WTC11 (cell line): ENCODE measurements around the gene TAS1R2. TPM values are rescaled to one million over a fixed set of nuclear protein-coding genes. Genes with fewer than 3 reads are reported as not detected.

Experiments used
- ATAC-seq: fragments of 200-7000 bp; cut with Tn5 transposase; 2 replicates; pipeline ENCODE4 v1.10.0; 2021; ENCODE audit warnings: mild to moderate bottlenecking, moderate library complexity
- CTCF ChIA-PET: fragments of 300-600 bp; sonication (Branson Sonifier 250); formaldehyde crosslinking; loops from one replicate; lab custom pipeline; 2021; ENCODE audit warnings: antibody characterized with exemption; lab: Charles Lee
- POLR2A ChIA-PET: fragments of 350-600 bp; sonication (Branson Sonifier 250); formaldehyde crosslinking; loops from one replicate; lab custom pipeline; 2021; ENCODE audit warnings: antibody characterized with exemption; lab: Charles Lee
- DNase-seq: peaks from one replicate; pipeline ENCODE4 v3.0.0; 2021; ENCODE audit warnings: low spot score
- H3K27ac Mint-ChIP-seq: 2 replicates; pipeline ENCODE4 v1.8.0; 2021; ENCODE audit warnings: mixed read lengths
- H3K27me3 Mint-ChIP-seq: 2 replicates; pipeline ENCODE4 v1.8.0; 2021; ENCODE audit warnings: low read depth, mild to moderate bottlenecking, moderate library complexity, mixed read lengths
- H3K36me3 Mint-ChIP-seq: 2 replicates; pipeline ENCODE4 v1.8.0; 2021; ENCODE audit warnings: mixed read lengths
- H3K4me1 Mint-ChIP-seq: 2 replicates; pipeline ENCODE4 v1.8.0; 2022; ENCODE audit warnings: mixed read lengths
- H3K4me3 Mint-ChIP-seq: 2 replicates; pipeline ENCODE4 v1.8.0; 2021; ENCODE audit warnings: mild to moderate bottlenecking, moderate library complexity, mixed read lengths
- H3K9me3 Mint-ChIP-seq: 2 replicates; pipeline ENCODE4 v1.8.0; 2021; ENCODE audit warnings: mixed read lengths
- AR ChIP-seq: fragments of 250-450 bp; sonication (Bioruptor Pico); IDR thresholded peaks from 2 replicates; pipeline ENCODE4 v1.9.0; 2021; ENCODE audit warnings: mild to moderate bottlenecking
- ATF6 ChIP-seq: sonication (generic); formaldehyde crosslinking; IDR thresholded peaks from 2 replicates; pipeline ENCODE4 v1.8.1; 2023; ENCODE audit warnings: mild to moderate bottlenecking, missing genetic modification reagents
- CTCF ChIP-seq: fragments of 200-600 bp; IDR thresholded peaks from 2 replicates; pipeline ENCODE4 v1.8.0; 2022; ENCODE audit warnings: antibody characterized with exemption
- E2F4 ChIP-seq: sonication (generic); formaldehyde crosslinking; IDR thresholded peaks from 2 replicates; pipeline ENCODE4 v1.8.1; 2022; ENCODE audit warnings: low read depth, mild to moderate bottlenecking, moderate library complexity, missing genetic modification reagents, borderline replicate concordance
- E2F5 ChIP-seq: sonication (generic); formaldehyde crosslinking; IDR thresholded peaks from 2 replicates; pipeline ENCODE4 v1.8.1; 2022; ENCODE audit warnings: mild to moderate bottlenecking, moderate library complexity, missing genetic modification reagents
- HMGA2 ChIP-seq: fragments of 250-450 bp; sonication (Bioruptor Pico); IDR thresholded peaks from 2 replicates; pipeline ENCODE4 v1.4.0; 2021; ENCODE audit warnings: mild to moderate bottlenecking, moderate library complexity
- MLX ChIP-seq: sonication (generic); formaldehyde crosslinking; IDR thresholded peaks from 2 replicates; pipeline ENCODE4 v1.8.1; 2023; ENCODE audit warnings: mild to moderate bottlenecking, missing genetic modification reagents, moderate library complexity
- NFATC4 ChIP-seq: fragments of 250-450 bp; sonication (Bioruptor Pico); IDR thresholded peaks from 2 replicates; pipeline ENCODE4 v1.9.0; 2021; ENCODE audit warnings: mild to moderate bottlenecking
- NR1H2 ChIP-seq: sonication (generic); formaldehyde crosslinking; IDR thresholded peaks from 2 replicates; pipeline ENCODE4 v1.9.0; 2021; ENCODE audit warnings: mild to moderate bottlenecking, moderate library complexity, missing genetic modification reagents
- NR2C2 ChIP-seq: sonication (generic); formaldehyde crosslinking; IDR thresholded peaks from 2 replicates; pipeline ENCODE4 v1.8.0; 2022; ENCODE audit warnings: mild to moderate bottlenecking, missing genetic modification reagents
- OVOL2 ChIP-seq: fragments of 250-450 bp; sonication (Bioruptor Pico); IDR thresholded peaks from 2 replicates; pipeline ENCODE4 v1.9.0; 2021; ENCODE audit warnings: mild to moderate bottlenecking, borderline replicate concordance
- SP1 ChIP-seq: sonication (generic); formaldehyde crosslinking; conservative IDR thresholded peaks from 2 replicates; pipeline ENCODE4 v1.8.1; 2022; ENCODE audit warnings: missing genetic modification reagents
- ZBTB21 ChIP-seq: sonication (generic); formaldehyde crosslinking; IDR thresholded peaks from 2 replicates; pipeline ENCODE4 v1.8.1; 2023; ENCODE audit warnings: mild to moderate bottlenecking, missing genetic modification reagents, borderline replicate concordance
- ZNF317 ChIP-seq: sonication (generic); formaldehyde crosslinking; IDR thresholded peaks from 2 replicates; pipeline ENCODE4 v1.8.1; 2023; ENCODE audit warnings: low read depth, mild to moderate bottlenecking, moderate library complexity, missing genetic modification reagents, borderline replicate concordance
- ZNF425 ChIP-seq: fragments of 250-450 bp; sonication (Bioruptor Pico); conservative IDR thresholded peaks from 2 replicates; pipeline ENCODE4 v1.9.0; 2021; ENCODE audit warnings: mild to moderate bottlenecking
- ZNF512 ChIP-seq: sonication (generic); formaldehyde crosslinking; IDR thresholded peaks from 2 replicates; pipeline ENCODE4 v1.8.1; 2022; ENCODE audit warnings: missing genetic modification reagents, borderline replicate concordance
- ZNF532 ChIP-seq: fragments of 250-450 bp; sonication (Bioruptor Pico); IDR thresholded peaks from 2 replicates; pipeline ENCODE4 v1.9.0; 2021; ENCODE audit warnings: mild to moderate bottlenecking, borderline replicate concordance
- total RNA-seq: library from RNA; stranded (reverse); gene quantifications from 3 replicates; pipeline ENCODE4 v1.2.3, GENCODE V29; 2021

The TAS1R2 gene
- total RNA-seq, 1 experiment from 2014 or later = not detected

- TF ChIP-seq E2F5 (no peak), CTCF (no peak)
Observed at GRCh38 chr1:18861590-18861989, 2.1 kb upstream of the TAS1R2 start (continued).

- Mint-ChIP-seq H3K36me3 (no peaks in the 10 kb centered on the region), H3K27ac (no peak overlapping the region), H3K4me1 (no peaks in the 10 kb centered on the region), H3K4me3 (no peak overlapping the region), H3K9me3 (no peaks in the 10 kb centered on the region), H3K27me3 (no peaks in the 10 kb centered on the region; the same call in 1 of the 2 replicates)
- DNase-seq = no peak
- POLR2A ChIA-PET = no interaction called here
- TF ChIP-seq MLX (CRISPR knock-in tag) (no peak), NFATC4 (CRISPR knock-in tag) (no peak), ZNF317 (CRISPR knock-in tag) (no peak), ZNF532 (no peak), E2F4 (CRISPR knock-in tag) (no peak), ATF6 (CRISPR knock-in tag) (no peak), HMGA2 (CRISPR knock-in tag) (no peak), ZBTB21 (CRISPR knock-in tag) (no peak), SP1 (CRISPR knock-in tag) (no peak), ZNF425 (CRISPR knock-in tag) (no peak), ZNF512 (no peak), NR2C2 (CRISPR knock-in tag) (no peak), AR (no peak), NR1H2 (CRISPR knock-in tag) (no peak), OVOL2 (CRISPR knock-in tag) (no peak)
- ATAC-seq = no peak
- CTCF ChIA-PET = interaction anchor here (0.6 to 1.1 kb wide), 2 partner anchors 14 to 427 kb away, joined by 3 to 4 read pairs; no protein-coding TSS in a partner anchor
Observed at GRCh38 chr1:18861082-18861481, 1.6 kb upstream of the TAS1R2 start.
